NCI-H446 (cell line): ENCODE data around the gene CAPRIN1.
"Not testable (repeated sequence)": the region's sequence is repeated elsewhere in the genome, so short reads cannot be mapped to it uniquely, and the experiment has no call there.

Source experiments
- DNase-seq, 2 experiments: peaks; one replicate each; lab custom pipeline; 2025; lab: John Stamatoyannopoulos, UW

CAPRIN1 gene

GRCh38 chr11:34052036-34052607 lies 591 bp downstream of the CAPRIN1 start:
- DNase-seq = peak; percentile 73 to 94

DNA sequence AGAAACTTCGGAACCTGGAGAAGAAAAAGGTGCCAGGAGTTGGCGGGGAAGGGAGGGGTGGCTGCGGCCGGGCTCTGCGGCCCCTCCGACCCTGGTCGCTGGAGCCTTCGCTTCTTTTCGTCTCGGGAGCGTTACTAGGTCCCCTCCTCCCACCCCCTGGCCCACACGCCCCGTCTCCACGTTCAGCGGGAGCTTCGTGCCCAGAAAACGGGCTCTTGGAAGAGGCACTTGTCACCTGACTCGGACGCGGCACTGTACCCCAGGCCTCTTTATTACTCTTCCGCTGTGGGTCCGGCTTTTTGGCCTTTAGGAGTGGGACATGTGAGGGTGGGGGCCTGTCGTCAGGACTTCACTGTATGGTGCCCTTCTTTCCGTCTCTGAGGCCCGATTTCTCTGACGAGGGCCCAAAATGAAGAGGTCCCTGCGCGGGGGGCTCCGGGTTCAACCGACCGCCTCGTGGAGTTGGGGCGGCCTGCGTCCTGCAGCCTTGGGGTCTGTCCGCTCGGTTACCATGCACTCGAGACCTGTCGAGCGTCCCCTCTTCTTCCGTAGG lies 1.2 kb downstream of the CAPRIN1 start:
- no peak for DNase-seq

- DNase-seq = peak; percentile 47 to 76
Observed at GRCh38 chr11:34053161-34053686, 1.7 kb downstream of the CAPRIN1 start.

DNA sequence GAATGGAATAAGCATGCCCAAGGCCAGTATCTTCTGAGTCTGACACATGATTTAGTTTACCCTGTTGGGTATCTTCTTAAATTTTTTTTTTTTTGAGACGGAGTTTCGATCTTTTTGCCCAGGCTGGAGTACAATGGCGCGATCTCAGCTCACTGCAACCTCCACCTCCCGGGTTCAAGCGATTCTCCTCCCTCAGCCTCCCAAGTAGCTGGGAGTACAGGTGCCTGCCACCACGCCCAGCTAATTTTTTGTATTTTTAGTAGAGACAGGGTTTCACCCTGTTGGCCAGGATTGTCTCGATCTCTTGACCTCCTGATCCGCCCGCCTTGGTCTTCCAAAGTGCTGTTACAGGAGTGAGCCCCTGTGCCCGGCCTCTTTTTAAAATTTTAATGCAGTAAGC lies 2.8 kb downstream of the CAPRIN1 start:
- not testable (repeated sequence) for DNase-seq

DNA sequence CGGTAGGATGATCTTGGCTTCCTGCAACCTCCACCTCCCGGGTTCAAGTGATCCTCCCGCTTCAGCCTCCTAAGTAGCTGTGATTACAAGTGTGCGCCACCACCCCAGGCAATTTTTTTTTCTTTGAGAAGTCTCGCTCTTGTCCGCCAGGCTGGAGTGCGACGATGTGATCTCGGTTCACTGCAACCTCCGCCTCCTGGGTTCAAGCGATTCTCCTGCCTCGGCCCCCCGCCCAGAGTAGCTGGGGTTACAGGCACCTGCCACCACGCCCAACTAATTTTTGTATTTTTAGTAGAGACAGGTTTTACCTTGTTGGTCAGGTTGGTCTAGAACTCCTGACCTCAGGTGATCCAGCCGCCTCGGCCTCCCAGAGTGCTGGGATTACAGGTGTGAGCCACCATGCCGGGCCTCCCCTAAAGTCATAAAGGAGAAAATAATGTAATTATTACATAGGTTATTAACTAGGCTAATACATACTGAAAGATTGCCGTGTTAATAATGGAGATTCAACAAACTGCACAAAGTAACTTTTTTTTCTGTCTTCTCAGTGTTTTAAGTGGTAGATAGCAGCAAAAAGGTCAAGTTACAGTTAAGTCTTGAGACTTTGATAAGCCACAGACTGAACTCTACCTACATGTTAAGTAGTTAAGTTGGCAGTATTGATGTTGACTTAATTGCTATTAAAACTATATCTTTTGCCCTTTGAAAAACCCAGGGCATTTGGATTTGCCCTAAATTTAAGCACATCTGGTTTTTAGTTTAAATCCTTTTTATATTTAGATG lies 3.9 kb downstream of the CAPRIN1 start:
- no peak for DNase-seq

DNA sequence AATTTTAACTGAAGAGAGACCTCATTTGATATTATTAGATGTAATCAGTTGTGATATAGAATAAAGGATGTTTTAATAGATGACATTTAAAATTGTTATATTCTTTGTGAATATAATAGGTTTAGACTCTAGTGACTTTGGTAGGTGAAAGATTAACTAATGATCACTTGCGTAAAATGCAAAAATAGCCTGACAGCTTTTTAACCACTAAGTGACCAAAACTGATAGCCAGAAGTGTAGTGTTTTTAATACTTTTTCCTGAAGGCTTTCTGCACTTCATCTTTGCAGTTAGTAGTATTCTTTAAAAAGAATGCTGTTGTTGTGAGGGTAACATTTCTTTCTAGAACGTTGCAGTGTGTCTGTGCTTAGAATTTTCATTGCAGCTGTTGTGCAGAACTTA lies 5.1 kb downstream of the CAPRIN1 start:
- no peak for DNase-seq

DNA sequence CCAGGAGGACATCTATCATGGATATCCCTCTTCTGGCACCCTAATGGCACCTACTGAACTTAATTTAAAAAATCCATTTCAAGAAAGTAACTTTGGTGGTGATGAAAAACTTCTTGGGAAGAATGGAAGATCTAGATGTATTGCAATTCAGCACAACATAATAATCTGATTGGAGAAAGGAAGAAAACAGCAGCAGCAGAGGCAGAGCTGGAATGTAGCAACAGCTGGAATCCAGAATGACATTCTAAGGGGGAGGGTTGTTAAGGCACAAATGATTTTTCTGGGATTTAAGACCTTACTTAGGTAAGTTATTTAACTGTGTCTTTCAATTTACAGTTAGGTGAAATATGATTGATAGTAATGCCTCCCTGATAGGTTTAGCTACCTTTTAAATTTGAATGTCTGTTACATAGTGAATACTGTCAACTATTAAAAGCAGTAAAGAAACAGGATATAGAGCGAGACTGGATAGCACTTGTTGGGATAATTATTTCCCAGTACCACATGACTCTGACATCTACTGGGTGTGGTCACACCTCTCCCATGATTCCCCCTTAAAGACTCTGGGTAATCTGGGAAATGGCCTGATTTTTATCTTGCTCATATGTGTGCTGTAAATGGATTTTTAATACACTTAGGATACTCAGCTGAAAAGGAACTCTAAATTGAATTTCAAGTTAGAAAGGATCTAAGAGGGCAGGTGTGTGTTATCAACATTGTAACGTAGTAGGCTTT lies 11.7 kb downstream of the CAPRIN1 start:
- no peak for DNase-seq

GRCh38 chr11:34064291-34064690 lies 12.8 kb downstream of the CAPRIN1 start:
- DNase-seq = no peak

- no peak for DNase-seq
Observed at GRCh38 chr11:34065505-34066203, 14.1 kb downstream of the CAPRIN1 start.

GRCh38 chr11:34066766-34067165 lies 15.2 kb downstream of the CAPRIN1 start:
- DNase-seq = not testable (repeated sequence)

GRCh38 chr11:34067383-34068065 lies 16.0 kb downstream of the CAPRIN1 start:
- DNase-seq = no peak

DNA sequence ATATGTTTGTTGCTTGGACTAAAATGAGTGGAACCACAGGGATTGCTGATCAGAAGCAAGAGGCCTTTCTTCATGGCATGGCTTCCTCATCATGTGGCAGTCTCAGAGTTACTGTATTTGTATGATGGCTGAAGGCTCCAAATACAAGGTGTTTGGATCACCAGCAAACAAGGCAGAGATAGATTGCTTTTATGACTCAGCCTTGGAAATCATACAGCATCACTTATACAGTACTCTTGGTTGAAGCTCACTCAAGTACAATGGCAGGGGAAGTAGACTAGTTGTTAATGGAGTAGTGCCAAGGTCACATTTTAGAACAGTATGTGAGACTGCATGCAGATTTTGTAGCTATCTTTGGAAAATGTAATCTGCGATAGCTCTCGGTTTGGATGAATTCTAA lies 16.6 kb downstream of the CAPRIN1 start:
- peak in 1 of 2 experiments; percentile 37 for DNase-seq

- not testable (repeated sequence) for DNase-seq
Observed at GRCh38 chr11:34071306-34071705, 19.8 kb downstream of the CAPRIN1 start.

DNA sequence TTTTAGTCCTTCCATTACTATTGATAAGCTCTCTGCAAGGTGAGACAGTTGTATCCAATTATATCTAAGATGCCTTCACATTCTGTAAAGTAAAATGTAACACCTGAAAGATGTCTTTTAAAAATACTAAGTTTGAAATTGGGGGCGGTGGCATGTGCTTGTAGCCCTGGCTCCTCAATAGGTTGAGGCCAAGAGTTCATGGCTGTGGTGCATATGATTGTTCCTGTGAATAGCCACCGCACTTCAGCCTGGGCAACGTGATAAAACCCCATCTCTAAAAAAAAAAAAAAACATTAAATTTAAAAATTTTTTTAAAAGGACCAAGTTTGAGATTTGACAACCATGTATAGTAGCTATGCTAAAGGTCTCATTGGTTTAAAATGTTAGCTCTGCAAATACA lies 20.5 kb downstream of the CAPRIN1 start:
- DNase-seq = no peak

- DNase-seq = no peak
Observed at GRCh38 chr11:34072832-34073231, 21.3 kb downstream of the CAPRIN1 start.

DNA sequence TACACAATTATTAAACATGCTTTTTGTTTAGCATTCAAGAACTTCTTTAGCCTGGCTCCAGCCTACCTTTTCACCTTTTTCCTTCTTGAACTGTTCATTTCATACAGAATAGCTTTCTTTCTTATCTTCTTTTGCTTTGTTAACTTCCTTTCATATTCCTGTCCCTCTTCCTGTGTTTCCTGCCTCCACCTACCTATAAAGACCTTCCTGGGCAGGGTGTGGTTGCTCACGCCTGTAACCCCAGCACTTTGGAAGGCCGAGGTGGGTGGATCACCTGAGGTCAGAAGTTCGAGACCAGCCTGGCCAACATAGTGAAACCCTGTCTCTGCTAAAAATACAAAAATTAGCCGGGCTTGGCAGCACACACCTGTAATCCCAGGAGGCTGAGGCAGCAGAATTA lies 22.9 kb downstream of the CAPRIN1 start:
- DNase-seq = no peak

GRCh38 chr11:34075178-34075820 lies 23.8 kb downstream of the CAPRIN1 start:
- no peak for DNase-seq

GRCh38 chr11:34080609-34081008 lies 29.1 kb downstream of the CAPRIN1 start:
- no peak for DNase-seq

- no peak for DNase-seq
Observed at GRCh38 chr11:34084637-34085036, 33.1 kb downstream of the CAPRIN1 start.

GRCh38 chr11:34086554-34087283 lies 35.2 kb downstream of the CAPRIN1 start:
- DNase-seq = no peak
